Erythroblast (primary cell): ENCODE data around the gene ID3.

Source experiments
- GATA1 ChIP-seq: IDR thresholded peaks from 2 replicates; pipeline ENCODE4 v1.6.1; 2011; ENCODE audit warnings: low read depth, mild to moderate bottlenecking, control low read depth, low read length, moderate library complexity
- POLR2A ChIP-seq: IDR thresholded peaks from 2 replicates; pipeline ENCODE4 v1.6.1; 2011; ENCODE audit warnings: mild to moderate bottlenecking, low read length

DNA sequence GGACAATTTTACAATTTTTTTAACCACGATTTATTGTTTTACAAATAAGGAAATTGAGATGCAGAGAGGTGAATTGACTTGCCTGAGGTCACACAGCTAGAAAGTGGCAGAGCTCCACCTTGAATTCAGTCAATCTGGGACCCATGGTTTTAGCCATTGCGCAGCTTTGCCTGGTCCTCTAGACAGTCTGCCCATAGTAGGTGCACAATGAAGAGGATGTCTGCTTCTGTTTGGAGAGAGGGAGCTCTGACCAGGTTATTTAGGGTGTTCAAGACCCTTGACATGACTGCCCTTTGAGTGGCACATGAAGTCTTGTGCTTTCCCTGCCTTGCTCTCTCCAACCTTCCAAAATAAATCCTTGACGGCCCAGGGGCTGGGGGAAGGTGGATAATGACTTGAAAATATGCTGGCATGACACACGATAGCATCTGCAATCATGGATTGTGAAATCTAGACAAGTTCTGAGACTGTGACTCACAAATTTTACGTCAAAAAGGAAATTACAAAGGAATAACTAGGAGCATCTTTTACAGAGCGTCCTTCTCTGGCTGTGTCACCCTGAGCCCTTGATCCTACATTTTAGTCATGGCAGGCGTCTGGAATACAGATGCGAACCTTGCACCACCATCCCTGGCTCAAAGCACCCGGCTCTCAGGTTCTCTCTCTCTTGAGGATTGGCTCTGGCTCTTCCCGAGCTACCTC is 26.2 kb upstream of the ID3 start:
- TF ChIP-seq POLR2A (no peak), GATA1 (no peak)
